Adipose tissue (tissue), 3 donors: ENCODE results near the gene CNTNAP5. TPM values are rescaled to one million over a fixed set of nuclear protein-coding genes. Genes with fewer than 3 reads are reported as not detected.

Source experiments
- H3K27ac ChIP-seq: one replicate; pipeline ENCODE4 v1.5.1; 2013; ENCODE audit warnings: low read depth, low read length
- WGBS, 3 donors: extraction: QIAGEN DNeasy Blood & Tissue Kit; methylation state at CpG; one replicate each; pipeline ENCODE4 v1.1.7; 2013; 5-methylcytosine and 5-hydroxymethylcytosine counted together
- polyA plus RNA-seq, 3 donors: library from polyadenylated mRNA; stranded (reverse); fragments of 200-250 nt; gene quantifications; one replicate each; pipeline ENCODE4 v1.2.3, GENCODE V29; 2013
- donor health status: healthy with polysubstance abuse.
- donor health status: Bipolar disorder and iron deficiency.
- donor health status: healthy.

The CNTNAP5 gene
- under 1 TPM in 1 of 3 donors, not detected in 2; 0.10 TPM for polyA plus RNA-seq

DNA sequence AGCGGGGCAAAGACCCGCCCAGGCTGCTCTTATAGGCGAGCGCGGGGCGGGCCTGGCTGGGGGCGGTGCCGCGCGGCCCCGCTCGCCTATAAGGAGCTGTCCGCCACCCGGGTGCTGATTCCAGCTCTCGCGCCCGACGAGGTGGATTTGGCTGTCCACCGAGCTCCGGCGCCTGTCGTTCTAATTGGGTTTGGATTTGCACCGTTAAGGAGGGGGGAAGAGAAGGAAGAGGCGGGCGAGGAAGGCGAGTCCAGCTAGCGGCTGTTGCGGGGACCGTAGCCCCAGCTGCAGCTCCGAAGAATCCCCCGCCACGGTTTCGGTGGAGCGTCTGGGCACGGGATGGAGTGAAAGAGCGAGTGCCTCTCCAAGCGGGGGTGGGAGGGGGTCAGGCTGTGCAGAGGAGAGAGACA is at the start of gene CNTNAP5:
Gene CNTNAP5, plus strand, starts transcription at position 117 of the 410 bp plus-strand sequence. CDS start 364 bp downstream, outside the sequence.
- no peak within 1 kb of the TSS for H3K27ac ChIP-seq
- WGBS, 3 donors, result 1 to 3% (median 2%) methylated on average over 36 to 37 of the region's 37 CpGs

DNA sequence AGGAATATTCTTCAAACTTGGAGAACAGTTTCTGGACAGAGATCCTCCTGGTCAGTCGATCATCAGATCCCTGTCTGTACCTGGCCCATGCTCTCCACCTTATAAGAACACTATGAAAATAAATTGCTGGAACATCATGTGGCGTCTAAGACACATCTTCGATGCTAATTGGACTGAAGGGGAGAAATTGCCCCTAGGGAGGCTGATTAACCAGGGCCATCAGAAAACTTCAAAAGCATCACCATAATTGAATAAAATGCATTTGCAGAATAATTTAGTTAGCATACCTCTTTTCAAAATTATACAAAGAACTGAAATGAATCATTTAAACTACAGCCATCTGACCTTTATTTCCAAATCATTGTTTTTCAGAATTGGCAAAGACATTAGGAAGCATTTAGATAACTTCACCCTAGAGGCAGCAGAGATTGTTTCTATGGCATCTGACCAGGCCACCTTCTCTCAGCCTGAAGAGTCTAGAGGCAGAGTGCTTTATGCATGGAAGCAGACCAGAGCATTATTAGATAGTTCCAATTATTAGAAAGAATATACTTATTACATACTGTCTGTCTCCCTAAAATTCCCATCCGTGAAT is 48.9 kb upstream of the CNTNAP5 start:
- no peak overlapping the region for H3K27ac ChIP-seq
- WGBS, 3 donors, result 72 to 88% (median 83%) methylated on average over 4 of the region's 4 CpGs

DNA sequence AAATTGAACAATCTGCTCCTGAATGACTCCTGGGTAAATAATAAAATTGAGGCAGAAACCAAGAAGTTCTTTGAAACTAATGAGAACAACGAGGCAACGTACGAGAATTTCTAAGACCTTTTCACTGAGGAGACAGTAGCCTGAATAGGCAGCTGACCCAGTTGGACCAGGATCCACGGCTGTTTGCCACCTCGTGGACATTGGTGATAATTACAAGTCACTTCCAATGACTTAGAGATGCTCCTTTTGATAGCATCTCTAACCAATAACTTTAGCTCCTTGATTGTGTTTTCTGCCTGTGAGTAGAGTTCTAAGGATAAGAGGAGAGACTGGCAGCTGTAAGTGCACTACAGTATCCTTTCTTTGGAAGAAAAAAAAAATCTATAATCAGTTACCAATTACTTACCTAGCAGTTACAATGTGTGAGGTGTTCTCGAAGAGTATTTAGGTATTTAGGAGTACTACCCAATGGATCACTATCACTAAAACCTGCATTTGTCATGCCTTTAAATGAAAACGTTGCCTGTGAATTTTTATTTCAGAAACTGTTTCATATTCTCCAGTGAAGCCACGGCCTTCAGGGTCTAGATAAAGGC is 31.3 kb upstream of the CNTNAP5 start:
- H3K27ac ChIP-seq, result no peak overlapping the region
- WGBS, 3 donors, result 23 to 35% (median 27%) methylated on average over 8 of the region's 8 CpGs

DNA sequence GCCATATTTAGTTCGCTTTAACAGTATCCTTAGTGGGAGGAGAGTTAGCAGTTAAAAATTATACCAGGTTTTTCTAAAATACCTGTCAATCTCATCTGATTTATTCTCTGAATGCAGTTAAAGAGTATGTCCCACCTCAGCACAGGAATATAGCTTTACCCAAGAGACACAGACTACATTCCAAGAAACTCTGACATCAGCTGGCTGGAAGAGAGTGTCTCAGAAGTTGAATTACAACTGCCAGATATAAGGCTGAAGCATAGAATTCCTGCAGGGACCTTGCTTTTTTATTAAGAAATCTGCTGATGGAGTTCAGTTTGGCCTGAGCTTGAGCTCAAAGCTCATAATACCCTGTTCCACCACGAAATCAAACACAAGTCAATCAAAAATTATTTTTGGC is 25.4 kb upstream of the CNTNAP5 start:
- H3K27ac ChIP-seq, result no peak overlapping the region
- WGBS, 3 donors, result 52 to 75% (median 74%) methylated on average over 2 of the region's 2 CpGs

DNA sequence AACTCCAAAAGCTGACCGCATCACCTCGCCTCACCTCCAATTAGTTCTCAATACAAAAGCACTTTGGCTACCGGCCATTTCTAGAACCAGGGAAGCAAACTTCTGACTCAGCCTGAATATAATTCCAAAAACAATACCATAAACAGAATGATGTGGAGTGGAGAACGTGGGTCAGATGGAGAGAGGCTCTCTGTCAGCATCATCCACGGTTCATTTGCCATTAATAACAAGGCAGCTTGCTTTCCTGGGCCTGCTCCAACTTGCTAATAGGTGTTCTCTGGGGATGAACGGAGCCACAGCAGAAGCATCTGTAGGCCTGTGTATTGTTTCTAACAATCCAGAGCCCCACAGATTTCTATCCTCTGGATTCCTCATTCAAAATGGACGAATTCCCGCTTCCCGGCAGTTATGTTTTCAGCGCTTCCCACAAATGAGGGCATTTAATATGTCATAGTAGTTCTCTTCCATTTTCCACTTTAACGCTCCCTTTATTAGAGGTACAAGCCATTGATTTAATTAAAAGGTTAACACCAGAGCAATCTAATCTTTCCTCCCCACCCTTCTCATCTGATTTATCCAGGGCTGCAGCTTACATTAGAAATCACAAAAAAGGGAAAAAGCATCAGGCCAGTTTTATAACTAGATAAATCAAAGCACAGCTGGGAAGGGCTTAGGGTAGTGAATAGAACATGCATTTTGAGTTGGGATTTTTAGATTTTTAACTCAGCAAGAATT is 23.2 kb upstream of the CNTNAP5 start:
- H3K27ac ChIP-seq, result no peak overlapping the region
- WGBS, 3 donors, result 76 to 82% (median 78%) methylated on average over 11 of the region's 11 CpGs

DNA sequence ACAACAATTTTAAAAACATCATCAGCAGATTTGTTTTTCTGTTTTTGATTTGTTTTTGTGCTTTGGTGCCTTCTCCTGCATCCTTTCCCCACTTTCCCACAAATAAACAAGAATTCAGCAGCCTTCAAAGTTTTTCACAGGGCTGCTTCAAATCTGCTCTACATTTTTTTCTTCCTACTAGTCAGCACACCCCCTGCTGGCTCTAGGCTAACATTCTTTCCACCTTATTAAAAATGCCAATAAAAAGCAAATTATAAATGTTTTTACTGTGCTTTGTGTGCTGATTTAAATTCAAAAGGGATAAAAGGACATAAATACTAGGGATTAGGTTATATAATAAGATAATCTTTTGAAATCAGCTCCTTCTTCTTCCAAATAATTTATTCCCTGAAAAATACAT is 6.2 kb upstream of the CNTNAP5 start:
- no peak overlapping the region for H3K27ac ChIP-seq

DNA sequence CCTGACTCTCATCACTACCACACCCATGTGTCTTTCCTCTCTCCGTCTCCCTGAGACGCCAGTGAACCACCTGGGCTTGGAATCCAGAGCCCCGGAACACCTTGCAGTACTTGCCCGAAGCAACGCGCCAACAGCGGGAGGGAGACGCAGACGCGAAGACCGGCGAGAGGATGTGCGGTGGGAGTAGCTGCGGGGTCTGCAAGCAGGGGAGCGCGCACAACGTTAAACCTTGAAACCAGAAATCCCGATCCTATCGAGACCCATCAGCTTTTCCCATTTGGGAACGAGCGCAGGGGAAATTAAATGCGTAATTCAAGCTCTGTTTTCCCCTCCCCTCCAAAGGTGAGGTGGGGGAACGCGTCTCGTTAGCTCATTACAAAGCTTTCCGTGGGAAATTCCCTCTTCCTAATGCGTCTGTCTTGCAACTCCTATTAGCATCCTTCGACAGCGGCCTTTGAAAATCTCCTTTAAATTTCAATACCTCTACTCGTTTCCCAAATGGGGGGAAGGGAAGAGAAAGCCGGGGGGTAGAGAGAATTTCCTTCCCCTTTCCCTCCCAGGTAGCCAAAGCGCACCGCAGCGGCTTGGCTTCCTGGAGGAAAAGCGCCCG is 421 bp upstream of the CNTNAP5 start:
- WGBS, 3 donors, result 1 to 2% (median 2%) methylated on average over 36 of the region's 36 CpGs
- no peak overlapping the region for H3K27ac ChIP-seq

DNA sequence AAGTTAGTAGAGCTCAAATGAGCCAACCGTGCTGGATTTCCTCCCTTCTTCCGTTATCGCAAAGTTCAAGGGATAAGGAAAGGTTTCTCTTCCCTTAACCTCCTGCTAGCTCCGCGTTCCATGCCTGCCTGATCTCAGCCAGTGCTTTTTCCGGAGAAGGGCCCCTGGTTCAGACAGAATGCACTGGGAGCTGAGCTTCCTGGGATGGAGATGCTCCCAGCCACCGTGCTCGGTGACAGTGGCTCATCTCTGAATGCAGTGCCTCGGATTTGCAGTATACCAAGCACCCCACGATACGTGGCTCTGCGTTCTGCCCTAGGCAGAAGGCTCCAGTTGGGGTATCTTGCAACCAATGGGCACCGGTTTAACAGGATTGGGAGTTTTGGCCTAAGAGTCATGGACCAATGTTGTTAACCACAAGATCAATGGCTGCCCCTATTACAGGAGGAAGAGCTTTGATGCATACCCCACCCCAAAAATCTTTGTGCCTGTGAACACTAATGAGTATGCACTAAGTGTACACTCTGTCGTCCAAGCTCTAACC is 876 bp downstream of the CNTNAP5 start:
- no peak overlapping the region for H3K27ac ChIP-seq
- WGBS, 3 donors, result 39 to 44% (median 42%) methylated on average over 14 of the region's 14 CpGs

DNA sequence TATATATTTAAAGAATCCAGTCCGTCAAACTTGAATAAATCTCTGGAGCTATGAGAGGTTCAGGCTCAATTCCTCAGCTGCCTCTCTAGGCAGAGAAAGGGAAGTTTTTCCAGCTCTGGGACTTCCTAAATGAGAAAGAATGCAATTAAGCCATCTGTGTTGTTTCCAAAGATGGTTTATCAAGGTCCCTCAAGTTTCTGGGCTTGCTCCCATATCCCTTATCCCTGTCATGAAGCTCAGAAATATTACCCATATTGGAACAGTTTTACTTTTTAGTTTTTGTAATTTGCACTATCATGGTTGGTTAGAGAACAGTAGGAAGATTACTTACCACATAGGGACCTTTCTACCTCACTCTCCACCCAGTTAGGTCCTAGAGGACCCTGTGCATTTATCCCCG is 1.4 kb downstream of the CNTNAP5 start:
- WGBS, 3 donors, result 64 to 70% (median 66%) methylated on average over 2 of the region's 2 CpGs
- no peak overlapping the region for H3K27ac ChIP-seq

DNA sequence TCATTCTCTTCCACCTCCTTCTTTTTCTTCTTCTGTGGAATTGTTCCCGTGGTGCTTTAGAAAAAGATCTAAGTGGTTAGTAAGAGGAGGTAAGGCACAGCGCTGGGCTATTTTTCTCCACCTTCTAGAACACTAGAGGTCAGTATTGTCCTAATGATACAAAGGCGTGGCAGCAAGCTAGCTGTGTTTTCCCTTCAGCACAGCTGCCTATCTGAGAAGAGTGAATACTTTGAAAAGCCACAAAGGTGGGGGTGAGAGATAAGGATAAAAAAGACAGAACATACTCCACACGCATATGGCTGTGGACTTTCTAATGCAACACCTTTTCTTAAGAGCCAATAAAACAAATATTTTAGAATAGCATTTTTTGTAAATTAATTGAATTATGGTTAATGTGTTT is 2.1 kb downstream of the CNTNAP5 start:
- H3K27ac ChIP-seq, result no peak overlapping the region
- 0% methylated on average over 4 of the region's 4 CpGs for WGBS, 3 donors

DNA sequence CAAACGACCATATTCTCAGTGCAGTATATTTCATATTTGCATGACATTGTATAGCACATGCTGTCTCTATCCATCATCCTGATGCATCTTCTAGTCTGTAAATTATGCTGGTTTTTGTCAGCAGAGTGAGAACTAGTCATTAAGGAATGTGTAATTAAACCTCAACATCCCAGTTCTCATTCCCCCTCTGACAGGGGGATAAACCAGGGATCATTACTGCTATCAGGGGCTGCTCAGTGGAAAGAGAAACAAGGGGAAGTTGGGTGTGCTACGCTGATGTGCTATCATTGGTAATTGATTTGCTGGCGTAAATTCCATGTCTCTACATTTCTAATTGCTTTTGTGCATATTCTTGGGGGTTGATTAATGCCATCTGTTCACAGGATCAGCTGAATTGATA is 7.7 kb downstream of the CNTNAP5 start:
- WGBS, 3 donors, result 38 to 67% (median 54%) methylated on average over 3 of the region's 3 CpGs

DNA sequence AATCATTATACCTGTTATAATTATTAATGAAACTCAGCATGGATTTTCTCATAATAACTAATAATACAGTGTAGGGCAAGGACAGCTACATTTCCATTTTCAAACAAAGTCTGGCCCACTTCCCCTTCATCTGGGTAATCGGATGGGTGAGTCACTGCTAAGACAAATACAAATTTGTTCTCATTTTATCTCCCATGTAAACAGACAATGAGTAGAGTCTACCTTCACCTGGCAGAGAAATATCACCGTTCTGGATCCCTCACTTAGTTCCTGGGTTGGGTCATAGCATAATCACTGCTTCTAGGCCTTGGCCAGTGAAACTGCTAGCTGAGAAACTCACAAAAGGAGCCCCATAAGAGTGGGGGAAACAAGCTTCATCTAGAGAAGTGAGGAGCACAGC is 9.2 kb downstream of the CNTNAP5 start:
- no peak overlapping the region for H3K27ac ChIP-seq
- WGBS, 3 donors, result 40 to 66% (median 63%) methylated on average over 2 of the region's 2 CpGs

More for the DNA sequence above, 7.7 kb downstream of the CNTNAP5 start:
- H3K27ac ChIP-seq, result no peak overlapping the region

DNA sequence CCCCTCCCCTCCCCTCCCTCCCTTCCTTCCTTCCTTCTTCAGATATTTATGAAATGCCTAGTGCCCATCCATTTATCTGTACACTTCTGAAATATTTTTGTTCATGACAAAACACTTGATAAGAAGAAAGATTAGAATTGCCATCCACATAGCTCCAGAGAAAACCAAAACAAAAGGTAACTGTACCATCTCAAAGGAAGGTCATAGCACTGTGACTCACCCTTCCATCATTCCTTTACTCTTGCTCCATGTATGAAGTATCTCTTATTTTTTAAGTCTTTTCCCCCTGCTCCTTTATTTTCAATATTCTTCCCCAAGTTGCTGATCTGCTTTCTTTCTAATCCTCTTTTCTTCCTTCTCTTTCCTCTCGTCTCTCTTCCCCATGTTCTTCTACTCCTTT is 9.9 kb downstream of the CNTNAP5 start:
- WGBS, 3 donors, result 63 to 83% (median 69%) methylated on average over 1 of the region's 1 CpG
- no peak overlapping the region for H3K27ac ChIP-seq

DNA sequence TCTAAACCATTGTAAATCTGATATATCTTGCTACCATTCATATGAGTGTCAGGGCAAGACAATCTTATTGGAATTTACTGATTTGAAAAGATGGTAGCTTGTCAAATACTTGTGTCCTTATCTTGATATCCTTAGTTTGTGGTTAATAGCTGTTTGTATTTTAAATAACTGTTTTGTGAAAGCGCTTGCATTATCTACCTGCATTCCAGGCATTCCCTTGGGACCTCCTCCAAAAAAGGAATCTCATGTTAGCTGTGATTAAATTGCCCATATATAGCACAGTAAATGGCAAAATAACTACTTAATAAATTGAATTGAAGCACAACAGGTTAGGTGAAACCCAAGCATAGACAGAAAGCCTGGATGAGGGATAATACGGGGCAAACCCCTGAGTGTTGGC is 13.9 kb downstream of the CNTNAP5 start:
- 33 to 44% (median 40%) methylated on average over 2 of the region's 2 CpGs for WGBS, 3 donors
- no peak overlapping the region for H3K27ac ChIP-seq

DNA sequence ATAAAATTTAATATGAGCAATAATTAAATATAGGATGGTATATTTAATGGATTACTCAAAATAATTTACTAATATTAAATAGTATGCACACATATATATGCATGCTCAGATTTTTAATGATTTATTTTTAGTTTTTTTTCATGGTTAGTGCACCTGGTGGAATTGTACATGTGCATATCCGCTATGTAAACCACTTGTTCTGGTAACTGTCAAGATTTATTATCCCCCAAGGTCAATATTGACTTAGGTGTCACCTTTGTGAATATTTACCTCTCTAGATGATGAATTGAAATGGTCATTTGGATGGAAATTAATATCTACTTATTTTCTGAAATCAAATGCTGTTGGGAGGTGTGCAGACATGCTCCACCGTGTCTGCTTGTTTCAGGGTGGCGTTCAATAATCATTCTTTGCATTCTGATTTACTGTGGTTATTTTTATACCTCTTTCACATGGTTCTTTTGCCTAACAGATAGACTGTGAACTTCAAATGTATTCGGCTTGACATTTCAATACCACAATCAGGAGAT is 14.7 kb downstream of the CNTNAP5 start:
- H3K27ac ChIP-seq, result no peak overlapping the region
- 34 to 90% (median 84%) methylated on average over 4 of the region's 4 CpGs for WGBS, 3 donors

DNA sequence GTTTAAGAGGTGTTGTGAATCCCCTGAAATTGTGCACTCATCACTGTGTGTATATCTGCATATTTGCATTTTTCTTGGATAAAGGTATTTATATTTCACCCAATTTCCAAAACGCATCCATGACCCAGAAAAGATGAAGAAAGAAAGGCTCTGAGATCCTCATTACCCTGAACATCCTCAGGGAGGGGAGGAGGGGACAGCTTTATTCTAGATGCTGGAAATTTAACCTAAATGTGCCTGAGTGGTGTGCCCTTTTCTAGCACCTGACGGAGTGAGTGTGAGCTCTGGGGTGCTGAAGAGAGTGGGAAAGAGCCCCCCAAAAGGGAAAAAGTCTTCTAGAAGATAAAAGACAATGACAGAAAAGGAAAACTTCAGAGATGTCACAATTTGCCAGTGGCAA is 20.8 kb downstream of the CNTNAP5 start:
- 63 to 79% (median 76%) methylated on average over 2 of the region's 2 CpGs for WGBS, 3 donors
- no peak overlapping the region for H3K27ac ChIP-seq

DNA sequence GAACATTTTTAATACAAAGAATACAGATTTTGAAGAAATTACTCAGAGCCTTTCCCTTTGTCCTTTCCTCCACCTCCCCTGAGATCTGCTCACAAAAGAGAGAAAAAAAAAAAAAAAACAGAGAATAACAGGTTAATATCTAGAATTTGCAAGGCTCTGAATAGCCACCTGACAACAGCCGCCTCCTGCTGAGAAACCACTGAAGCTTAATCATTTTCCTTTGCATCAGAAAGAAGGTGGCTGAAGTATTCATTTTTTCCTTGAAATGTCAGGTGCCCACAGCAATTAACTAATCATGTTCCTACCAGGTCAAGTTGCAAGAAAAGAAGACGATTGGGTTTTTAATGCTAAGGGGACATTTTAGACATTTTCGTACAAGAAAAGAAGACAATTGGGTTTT is 21.2 kb downstream of the CNTNAP5 start:
- 58 to 76% (median 73%) methylated on average over 3 of the region's 3 CpGs for WGBS, 3 donors
- H3K27ac ChIP-seq, result no peak overlapping the region

DNA sequence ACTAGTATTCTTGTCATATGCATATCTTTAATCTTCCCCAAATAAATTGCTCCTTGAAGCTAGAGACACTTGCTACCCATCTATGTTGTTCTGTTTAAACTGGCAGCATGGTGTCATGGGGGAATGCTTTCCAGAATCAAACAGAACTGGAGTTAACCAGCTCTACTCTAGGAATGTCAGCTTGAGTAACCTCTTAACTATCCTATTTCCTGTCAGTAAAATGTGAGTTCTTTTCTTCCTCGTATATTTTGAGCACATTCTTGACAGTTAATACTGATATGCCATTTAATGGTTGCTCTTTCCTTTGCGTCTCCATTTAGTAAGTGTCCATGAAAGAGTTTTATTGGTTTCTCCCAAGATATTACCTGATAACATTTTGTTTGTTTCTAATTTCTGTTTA is 23.0 kb downstream of the CNTNAP5 start:
- H3K27ac ChIP-seq, result no peak overlapping the region
- WGBS, 3 donors, result 49 to 54% (median 53%) methylated on average over 2 of the region's 2 CpGs

DNA sequence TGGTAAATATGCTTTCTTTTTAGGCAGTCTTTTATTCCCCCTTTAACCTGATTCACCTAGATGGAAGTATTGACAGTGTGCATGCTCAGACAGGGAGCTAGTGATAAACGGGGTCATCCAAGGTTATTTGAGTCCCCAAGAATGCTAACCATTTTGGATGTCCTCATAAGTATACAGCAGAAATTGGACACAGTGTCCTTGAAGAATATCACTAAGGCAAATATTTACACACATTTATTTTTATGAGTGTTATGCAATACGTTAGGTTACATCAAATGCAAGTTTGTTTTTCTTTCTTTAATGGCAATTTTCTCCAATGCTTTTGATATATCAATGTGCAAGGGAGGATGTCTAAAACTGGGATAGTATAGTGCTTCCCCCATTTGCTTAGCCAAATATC is 23.6 kb downstream of the CNTNAP5 start:
- no peak overlapping the region for H3K27ac ChIP-seq
- WGBS, 3 donors, result 43 to 84% (median 72%) methylated on average over 2 of the region's 2 CpGs
